ENCODE results near the gene VCP.

DNA sequence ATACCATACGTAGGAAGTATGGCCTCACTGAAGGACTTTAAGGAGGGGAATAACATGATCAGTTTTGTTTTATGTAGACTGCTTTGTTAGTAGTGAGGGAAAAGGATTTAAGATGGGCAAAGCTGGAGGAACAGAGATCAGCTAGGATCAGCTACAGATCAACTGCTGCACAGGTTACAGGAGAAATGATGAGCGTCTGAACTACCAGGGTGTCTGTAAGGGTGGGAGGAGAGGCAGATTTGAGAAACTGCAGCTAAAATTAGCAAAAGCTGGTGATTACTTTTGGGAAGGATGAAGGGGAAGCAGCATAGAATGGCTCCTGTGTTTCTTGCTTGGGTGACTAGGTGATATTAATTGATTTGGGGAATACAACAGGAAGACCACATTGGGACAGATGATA lies 39.3 kb downstream of the VCP start:
- TF ChIP-seq GATA2 (IDR thresholded peaks at IDR 0.05; ENCODE audit: low read depth, low read length) (no peak), GATA3 (IDR thresholded peaks at IDR 0.05; ENCODE audit: low read depth, low read length) (no peak)
